GF-D8 (cell line): ENCODE results near the gene PLEKHN1.
"Not testable (repeated sequence)": the region's sequence is repeated elsewhere in the genome, so short reads cannot be mapped to it uniquely, and the experiment has no call there.

Source experiments
- DNase-seq: peaks from one replicate; lab custom pipeline; 2025; lab: John Stamatoyannopoulos, UW

Gene PLEKHN1

GRCh38 chr1:943545-944340 lies 22.5 kb upstream of the PLEKHN1 start:
- no peak for DNase-seq

- DNase-seq, result no peak
Measured at GRCh38 chr1:944341-945325, 21.6 kb upstream of the PLEKHN1 start.

GRCh38 chr1:945688-946556 lies 20.4 kb upstream of the PLEKHN1 start:
- DNase-seq, result no peak

- not testable (repeated sequence) for DNase-seq
Measured at GRCh38 chr1:946811-947210, 19.5 kb upstream of the PLEKHN1 start.

GRCh38 chr1:947958-948357 lies 18.3 kb upstream of the PLEKHN1 start:
- no peak for DNase-seq

- no peak for DNase-seq
Measured at GRCh38 chr1:950268-950667, 16.0 kb upstream of the PLEKHN1 start.

GRCh38 chr1:950881-951280 lies 15.4 kb upstream of the PLEKHN1 start:
- DNase-seq, result no peak

- DNase-seq, result no peak
Measured at GRCh38 chr1:951364-951763, 14.9 kb upstream of the PLEKHN1 start.

- no peak for DNase-seq
Measured at GRCh38 chr1:952201-952600, 14.1 kb upstream of the PLEKHN1 start.

- DNase-seq, result no peak
Measured at GRCh38 chr1:952603-953002, 13.7 kb upstream of the PLEKHN1 start.

- DNase-seq, result no peak
Measured at GRCh38 chr1:953524-954320, 12.6 kb upstream of the PLEKHN1 start.

- DNase-seq, result no peak
Measured at GRCh38 chr1:954927-955326, 11.4 kb upstream of the PLEKHN1 start.

GRCh38 chr1:955474-955873 lies 10.8 kb upstream of the PLEKHN1 start:
- DNase-seq, result peak; percentile 5

GRCh38 chr1:956636-957035 lies 9.6 kb upstream of the PLEKHN1 start:
- no peak for DNase-seq

GRCh38 chr1:958823-959730 lies 7.2 kb upstream of the PLEKHN1 start, which contains the start of gene NOC2L:
NOC2L (minus strand) TSS chr1:959256; CDS start chr1:959240, 16 bp downstream.
- DNase-seq, result peak; percentile 70

- DNase-seq, result no peak
Measured at GRCh38 chr1:959731-960362, 6.4 kb upstream of the PLEKHN1 start.

GRCh38 chr1:960363-961131 lies 5.7 kb upstream of the PLEKHN1 start, which contains the start of gene KLHL17:
KLHL17 (plus strand) TSS chr1:960584; CDS start chr1:960694, 110 bp downstream.
- peak; percentile 26 for DNase-seq

GRCh38 chr1:961132-961669 lies 5.1 kb upstream of the PLEKHN1 start:
- DNase-seq, result no peak
